Adrenal gland (tissue), 12 donors: ENCODE measurements around the gene ARHGAP4. TPM values are rescaled to one million over a fixed set of nuclear protein-coding genes. Genes with fewer than 3 reads are reported as not detected.
A peak's percentile ranks its signal among the peaks of the same experiment; 100 is the strongest.

Experiments
- DNase-seq, 7 donors: peaks; one replicate each; pipeline ENCODE4 v3.0.0-alpha.2; 2019 to 2020
- H3K27ac ChIP-seq, 5 donors: fragments of 200-600 bp; sonication (generic) in 4 of 5; 1 replicate in 3 of 5; 2 replicates in 2 of 5; pipeline versions ENCODE4 v1.5.1 to v1.8.0; 2016 to 2020; ENCODE audit warnings: mild to moderate bottlenecking in 1 of 5
- H3K27me3 ChIP-seq: fragments of 200-600 bp; 2 replicates; pipeline ENCODE4 v1.8.0; 2021
- H3K36me3 ChIP-seq, 2 donors: fragments of 200-600 bp; replicated peaks in 1 of 2; 1 replicate in 1 of 2; 2 replicates in 1 of 2; pipeline versions ENCODE4 v1.5.1 to v1.8.0; 2018 to 2022
- H3K4me1 ChIP-seq, 2 donors: fragments of 200-600 bp; replicated peaks in 1 of 2; 1 replicate in 1 of 2; 2 replicates in 1 of 2; pipeline versions ENCODE4 v1.5.1 to v1.8.0; 2018 to 2021
- H3K4me3 ChIP-seq, 4 donors: fragments of 200-600 bp; sonication (generic) in 3 of 4; one replicate each; pipeline ENCODE4 v1.5.1; 2016 to 2018
- H3K9me3 ChIP-seq, 3 donors: fragments of 200-600 bp; sonication (generic) in 1 of 3; replicated peaks in 1 of 3; 1 replicate in 2 of 3; 2 replicates in 1 of 3; pipeline versions ENCODE4 v1.5.1 to v1.8.0; 2016 to 2021
- CTCF ChIP-seq, 6 experiments: fragments of 450-650 bp in 4 of 6; fragments of 200-600 bp in 2 of 6; sonication (generic) in 1 of 6; IDR thresholded peaks; 1 replicate in 5 of 6; 2 replicates in 1 of 6; pipeline versions ENCODE4 v1.5.1 to v1.8.0; 2016 to 2021; ENCODE audit warnings: antibody characterized with exemption in 6 of 6, mild to moderate bottlenecking in 2 of 6, moderate library complexity in 1 of 6
- POLR2A ChIP-seq, 2 donors: fragments of 450-650 bp; IDR thresholded peaks; one replicate each; pipeline ENCODE4 v1.6.1; 2017; ENCODE audit warnings: antibody characterized with exemption in 2 of 2, mild to moderate bottlenecking in 2 of 2, moderate library complexity in 1 of 2
- WGBS, 4 donors: extraction: QIAGEN DNeasy Blood & Tissue Kit in 2 of 4; methylation state at CpG; one replicate each; pipeline versions ENCODE4 v1.1.5 to v1.1.7; 2013 to 2017; 5-methylcytosine and 5-hydroxymethylcytosine counted together
- intact Hi-C, 2 donors: fragments of 100-400 bp; cut with DNase I; formaldehyde crosslinking; loops; one replicate each; pipeline versions ENCODE4 v1.14.1 to v1.15.0; 2022 to 2023
- polyA plus RNA-seq, 3 donors: library from polyadenylated mRNA; stranded (reverse); fragments of 200-250 nt in 2 of 3; fragments of 350-450 nt in 1 of 3; fragmentation: Illumina TruSeq in 1 of 3; extraction: RNeasy Lipid Tissue Mini Kit (QIAGEN cat#74804) in 1 of 3; gene quantifications; one replicate each; pipeline ENCODE4 v1.2.3, GENCODE V29; 2013 to 2014
- total RNA-seq, 9 donors: library from RNA; depleted of rRNA in 4 of 9; stranded (reverse); fragments of >200 nt in 4 of 9; fragments of 120-200 nt in 1 of 9; fragmentation: NEBNext Ultra II Directional in 1 of 9; extraction: Animal tissue kit (Norgen Biotek cat#: 25700) in 1 of 9; gene quantifications; one replicate each; pipeline versions ENCODE4 v1.1.0 to v1.2.4, GENCODE V29; 2013 to 2023
- donor health status: healthy with polysubstance abuse.
- donor health status: Bipolar disorder and iron deficiency.
- donor health status: DM: yes; HTN: yes; CAD: no.
- donor health status: DM: no; HTN: no; CAD: no.
- donor health status: DM: no; HTN: no; CAD: no.
- donor health status: DM: yes; HTN: yes; CAD: no.

The ARHGAP4 gene
- total and polyA plus RNA-seq, 12 donors: 1.5 to 316 (median 46.0) TPM

GRCh38 chrX:153966283-153966688 lies 40.2 kb upstream of the ARHGAP4 start:
- 39 to 87% (median 74%) methylated on average over 2 to 15 of the region's 15 CpGs for WGBS, 4 donors
- TF ChIP-seq CTCF (IDR thresholded peaks at IDR 0.05) (no peak), POLR2A (IDR thresholded peaks at IDR 0.05) (peak in 1 of 2 donors; percentile 30)
- Histone ChIP-seq H3K4me1 (peaks cover 12 to 41% of the 10 kb centered on the region in 2 donors), H3K27ac (peak overlapping the region in 3 of 5 donors; percentile 13 to 98 (median 98)), H3K36me3 (peaks cover 0 to 24% of the 10 kb centered on the region in 2 donors), H3K4me3 (no peak overlapping the region), H3K27me3 (no peaks in the 10 kb centered on the region), H3K9me3 (no peaks in the 10 kb centered on the region)
- intact Hi-C loops: no loop called here
- DNase-seq: peak in 6 of 7 donors; percentile 72 to 84 (median 77)

GRCh38 chrX:153965406-153965805 lies 39.3 kb upstream of the ARHGAP4 start:
- Histone ChIP-seq H3K9me3 (no peaks in the 10 kb centered on the region), H3K27me3 (no peaks in the 10 kb centered on the region), H3K4me3 (no peak overlapping the region), H3K27ac (no peak overlapping the region), H3K36me3 (peaks cover 0 to 33% of the 10 kb centered on the region in 2 donors), H3K4me1 (peaks cover 12 to 41% of the 10 kb centered on the region in 2 donors)
- intact Hi-C loops: no loop called here
- no peak for TF ChIP-seq POLR2A (IDR thresholded peaks at IDR 0.05)
- no peak for DNase-seq
- 69 to 77% (median 74%) methylated on average over 2 to 5 of the region's 5 CpGs; no CpG with 5 or more reads in 1 of the 4 donors for WGBS, 4 donors

GRCh38 chrX:153964105-153964504 lies 38.0 kb upstream of the ARHGAP4 start:
- H3K36me3 ChIP-seq: peaks cover 0 to 46% of the 10 kb centered on the region in 2 donors
- H3K4me3 ChIP-seq: no peak overlapping the region
- no peaks in the 10 kb centered on the region for H3K27me3 ChIP-seq
- no peak for TF ChIP-seq POLR2A (IDR thresholded peaks at IDR 0.05)
- no peak for TF ChIP-seq CTCF (IDR thresholded peaks at IDR 0.05)
- H3K4me1 ChIP-seq: peaks cover 12 to 36% of the 10 kb centered on the region in 2 donors
- no peak overlapping the region for H3K27ac ChIP-seq
- WGBS, 4 donors: 90 to 94% (median 92%) methylated on average over 5 to 14 of the region's 14 CpGs; no CpG with 5 or more reads in 1 of the 4 donors
- no peak for DNase-seq
- H3K9me3 ChIP-seq: no peaks in the 10 kb centered on the region
- intact Hi-C loops: no loop called here

GRCh38 chrX:153963546-153963945 lies 37.5 kb upstream of the ARHGAP4 start:
- Histone ChIP-seq H3K4me3 (no peak overlapping the region), H3K27me3 (no peaks in the 10 kb centered on the region), H3K27ac (no peak overlapping the region), H3K36me3 (peaks cover 0 to 51% of the 10 kb centered on the region in 2 donors), H3K9me3 (no peaks in the 10 kb centered on the region), H3K4me1 (peaks cover 12 to 30% of the 10 kb centered on the region in 2 donors)
- intact Hi-C loops: no loop called here
- 54 to 83% (median 71%) methylated on average over 11 to 12 of the region's 12 CpGs; no CpG with 5 or more reads in 1 of the 4 donors for WGBS, 4 donors
- TF ChIP-seq POLR2A (IDR thresholded peaks at IDR 0.05): no peak
- TF ChIP-seq CTCF (IDR thresholded peaks at IDR 0.05): no peak
- peak in 1 of 7 donors; percentile 42 for DNase-seq

GRCh38 chrX:153961292-153961691 lies 35.2 kb upstream of the ARHGAP4 start:
- no peak overlapping the region for H3K27ac ChIP-seq
- peaks cover 0 to 73% of the 10 kb centered on the region in 2 donors for H3K36me3 ChIP-seq
- WGBS, 4 donors: 87 to 97% (median 93%) methylated on average over 6 to 11 of the region's 11 CpGs
- TF ChIP-seq POLR2A (IDR thresholded peaks at IDR 0.05) (no peak), CTCF (IDR thresholded peaks at IDR 0.05) (no peak)
- peaks cover 2 to 8% of the 10 kb centered on the region in 2 donors for H3K4me1 ChIP-seq
- H3K27me3 ChIP-seq: no peaks in the 10 kb centered on the region
- intact Hi-C loops: no loop called here
- no peak overlapping the region for H3K4me3 ChIP-seq
- H3K9me3 ChIP-seq: no peaks in the 10 kb centered on the region
- no peak for DNase-seq
